ENCODE data around the gene H3-3A.
"Not testable (repeated sequence)": the region's sequence is repeated elsewhere in the genome, so short reads cannot be mapped to it uniquely, and the experiment has no call there.

Gene H3-3A

DNA sequence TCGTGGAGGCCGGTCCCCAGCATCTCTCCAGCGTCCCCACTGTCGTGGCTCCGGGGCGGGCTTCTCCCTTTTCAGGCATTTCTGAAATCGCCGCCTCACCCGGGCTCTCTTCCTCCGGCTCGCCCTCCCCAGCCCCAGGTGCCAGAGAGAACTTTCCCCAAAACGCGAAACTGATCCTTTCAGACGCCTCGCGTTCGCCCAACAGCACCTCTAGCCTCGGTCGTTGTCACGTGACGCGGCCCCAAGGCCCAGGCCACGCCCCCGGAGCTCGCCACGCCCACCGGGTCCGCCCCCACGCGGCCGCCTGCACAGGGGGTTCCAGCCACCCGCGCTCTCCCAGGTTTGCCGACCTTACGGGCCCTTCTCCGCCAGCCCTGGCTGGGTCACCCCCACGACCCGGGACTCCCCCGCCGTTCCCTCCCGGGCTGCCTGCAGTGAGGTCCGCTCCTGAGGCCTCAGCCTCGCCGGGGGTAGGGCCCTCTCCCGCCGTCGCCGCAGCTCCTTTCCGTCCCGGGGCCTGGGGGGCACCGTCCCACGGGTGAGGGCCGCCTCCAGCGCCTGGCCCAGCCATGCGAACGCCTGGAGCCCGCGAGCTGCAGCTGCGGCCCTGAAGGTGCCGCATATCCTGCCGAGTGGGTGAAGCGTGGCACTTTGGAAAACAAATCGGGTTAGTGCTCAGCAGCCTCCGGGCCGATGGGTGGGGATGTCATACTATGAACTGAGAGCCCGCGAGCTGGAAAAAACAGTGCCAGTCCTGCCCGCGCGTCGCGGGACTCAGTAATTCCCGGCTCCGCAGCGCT is 21.0 kb downstream of the H3-3A start:
- H4K5ac ChIP-seq (ENCODE audit: low read length), result no peak overlapping the region
- H2AK5ac ChIP-seq (ENCODE audit: low read length), result no peak overlapping the region
- peak overlapping the region; percentile 29 for H3K4ac ChIP-seq (ENCODE audit: low read depth, low read length)
- peak overlapping the region; percentile 89 for H3K4me2 ChIP-seq (ENCODE audit: low read length)
- H3K79me2 ChIP-seq (ENCODE audit: control insufficient read depth, insufficient read depth, low read length), result no peaks in the 10 kb centered on the region
- WGBS (ENCODE audit: extremely low coverage, insufficient coverage, low lambda C conversion rate), result no CpG with 5 or more reads among the region's 75 CpGs
- H2BK15ac ChIP-seq (replicated peaks; ENCODE audit: low read depth), result no peak overlapping the region
- peak overlapping the region; percentile 66 for H3K23ac ChIP-seq (ENCODE audit: low read length)
- DNase-seq, result peak; percentile 80
- H3K18ac ChIP-seq (ENCODE audit: low read length), result peak overlapping the region; percentile 28
- no peak overlapping the region for H4K8ac ChIP-seq (ENCODE audit: low read depth, low read length)
- peak overlapping the region; percentile 83 for H3K9ac ChIP-seq (ENCODE audit: low read length)
- H3K27me3 ChIP-seq (ENCODE audit: insufficient read depth, low read length, poor library complexity), result no peaks in the 10 kb centered on the region
- no peak overlapping the region for H3K27ac ChIP-seq (ENCODE audit: low read depth, low read length)
- no peak overlapping the region for H2BK5ac ChIP-seq (ENCODE audit: low read length)
- H2BK120ac ChIP-seq (ENCODE audit: low read depth, low read length), result no peak overlapping the region
- H3K56ac ChIP-seq (ENCODE audit: low read length), result peak overlapping the region; percentile 91
- no peaks in the 10 kb centered on the region for H3K79me1 ChIP-seq (ENCODE audit: low read length)
- no peaks in the 10 kb centered on the region for H3K4me1 ChIP-seq (ENCODE audit: control insufficient read depth, low read depth, low read length)
- H3K36me3 ChIP-seq (ENCODE audit: control insufficient read depth, insufficient read depth, low read length), result no peaks in the 10 kb centered on the region
- peak overlapping the region; percentile 59 for H3K4me3 ChIP-seq (ENCODE audit: low read length)

DNA sequence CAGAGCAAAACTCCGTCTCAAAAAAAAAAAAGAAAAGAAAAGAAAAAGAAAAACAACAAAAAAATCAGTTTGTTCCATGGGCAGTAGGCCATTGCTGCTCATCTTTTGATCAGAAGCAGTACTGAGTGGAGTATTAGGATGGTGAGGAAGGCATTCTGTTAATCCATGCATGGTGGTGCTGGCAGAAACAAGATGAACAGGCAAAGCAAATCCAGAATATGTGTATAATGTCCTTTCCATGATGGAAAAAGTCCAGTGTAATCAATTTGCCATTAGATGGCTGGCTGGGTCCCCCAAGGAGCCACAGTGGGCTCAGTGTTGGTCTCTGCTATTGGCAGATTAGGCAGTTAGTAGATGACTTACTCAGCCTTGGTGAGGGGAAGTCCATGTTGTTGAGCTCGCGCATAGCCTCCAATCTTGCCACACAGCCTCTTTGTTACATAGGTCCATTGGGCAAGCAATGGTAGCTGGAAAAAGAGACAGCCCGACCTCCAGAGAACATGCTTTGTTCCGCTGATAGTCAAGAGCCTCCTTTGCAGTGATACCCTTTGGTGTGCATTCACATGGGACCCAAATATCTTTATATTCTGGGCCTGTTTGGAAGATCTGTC is 23.3 kb downstream of the H3-3A start:
- Histone ChIP-seq H4K8ac (ENCODE audit: low read depth, low read length) (no peak overlapping the region), H3K9ac (ENCODE audit: low read length) (no peak overlapping the region), H3K79me2 (ENCODE audit: control insufficient read depth, insufficient read depth, low read length) (no peaks in the 10 kb centered on the region), H3K4me2 (ENCODE audit: low read length) (no peak overlapping the region), H2AK5ac (ENCODE audit: low read length) (no peak overlapping the region), H3K4ac (ENCODE audit: low read depth, low read length) (no peak overlapping the region), H3K4me3 (ENCODE audit: low read length) (no peak overlapping the region), H3K23ac (ENCODE audit: low read length) (no peak overlapping the region), H2BK120ac (ENCODE audit: low read depth, low read length) (no peak overlapping the region), H2BK15ac (replicated peaks; ENCODE audit: low read depth) (no peak overlapping the region), H4K5ac (ENCODE audit: low read length) (no peak overlapping the region), H3K79me1 (ENCODE audit: low read length) (no peaks in the 10 kb centered on the region), H3K36me3 (ENCODE audit: control insufficient read depth, insufficient read depth, low read length) (no peaks in the 10 kb centered on the region), H3K27me3 (ENCODE audit: insufficient read depth, low read length, poor library complexity) (no peaks in the 10 kb centered on the region), H3K18ac (ENCODE audit: low read length) (no peak overlapping the region), H3K56ac (ENCODE audit: low read length) (no peak overlapping the region), H3K27ac (ENCODE audit: low read depth, low read length) (no peak overlapping the region), H3K4me1 (ENCODE audit: control insufficient read depth, low read depth, low read length) (no peaks in the 10 kb centered on the region), H2BK5ac (ENCODE audit: low read length) (no peak overlapping the region)
- no CpG with 5 or more reads among the region's 5 CpGs for WGBS (ENCODE audit: extremely low coverage, insufficient coverage, low lambda C conversion rate)
- DNase-seq, result no peak

GRCh38 chr1:226086776-226087175 is 24.3 kb downstream of the H3-3A start:
- Histone ChIP-seq H2BK5ac (ENCODE audit: low read length) (no peak overlapping the region), H3K4me3 (ENCODE audit: low read length) (no peak overlapping the region), H2AK5ac (ENCODE audit: low read length) (no peak overlapping the region), H3K27ac (ENCODE audit: low read depth, low read length) (no peak overlapping the region), H2BK15ac (replicated peaks; ENCODE audit: low read depth) (no peak overlapping the region), H3K27me3 (ENCODE audit: insufficient read depth, low read length, poor library complexity) (no peaks in the 10 kb centered on the region), H3K23ac (ENCODE audit: low read length) (no peak overlapping the region), H4K5ac (ENCODE audit: low read length) (no peak overlapping the region), H4K8ac (ENCODE audit: low read depth, low read length) (no peak overlapping the region), H3K79me1 (ENCODE audit: low read length) (no peaks in the 10 kb centered on the region), H3K36me3 (ENCODE audit: control insufficient read depth, insufficient read depth, low read length) (no peaks in the 10 kb centered on the region), H3K4me1 (ENCODE audit: control insufficient read depth, low read depth, low read length) (no peaks in the 10 kb centered on the region), H3K9ac (ENCODE audit: low read length) (no peak overlapping the region), H3K18ac (ENCODE audit: low read length) (no peak overlapping the region), H3K4me2 (ENCODE audit: low read length) (no peak overlapping the region), H2BK120ac (ENCODE audit: low read depth, low read length) (no peak overlapping the region), H3K4ac (ENCODE audit: low read depth, low read length) (no peak overlapping the region), H3K56ac (ENCODE audit: low read length) (no peak overlapping the region), H3K79me2 (ENCODE audit: control insufficient read depth, insufficient read depth, low read length) (no peaks in the 10 kb centered on the region)
- DNase-seq, result no peak
- no CpG with 5 or more reads among the region's 17 CpGs for WGBS (ENCODE audit: extremely low coverage, insufficient coverage, low lambda C conversion rate)

GRCh38 chr1:226091461-226091860 is 28.9 kb downstream of the H3-3A start:
- no peak overlapping the region for H2BK15ac ChIP-seq (replicated peaks; ENCODE audit: low read depth)
- H3K79me1 ChIP-seq (ENCODE audit: low read length), result no peaks in the 10 kb centered on the region
- no peak overlapping the region for H3K18ac ChIP-seq (ENCODE audit: low read length)
- no peak overlapping the region for H3K56ac ChIP-seq (ENCODE audit: low read length)
- no peak overlapping the region for H2AK5ac ChIP-seq (ENCODE audit: low read length)
- no CpG with 5 or more reads among the region's 1 CpG for WGBS (ENCODE audit: extremely low coverage, insufficient coverage, low lambda C conversion rate)
- no peak overlapping the region for H3K4me2 ChIP-seq (ENCODE audit: low read length)
- no peak overlapping the region for H3K9ac ChIP-seq (ENCODE audit: low read length)
- H2BK5ac ChIP-seq (ENCODE audit: low read length), result no peak overlapping the region
- H3K79me2 ChIP-seq (ENCODE audit: control insufficient read depth, insufficient read depth, low read length), result no peaks in the 10 kb centered on the region
- no peak overlapping the region for H3K27ac ChIP-seq (ENCODE audit: low read depth, low read length)
- no peaks in the 10 kb centered on the region for H3K4me1 ChIP-seq (ENCODE audit: control insufficient read depth, low read depth, low read length)
- no peaks in the 10 kb centered on the region for H3K36me3 ChIP-seq (ENCODE audit: control insufficient read depth, insufficient read depth, low read length)
- no peak for DNase-seq
- no peak overlapping the region for H4K5ac ChIP-seq (ENCODE audit: low read length)
- H3K4ac ChIP-seq (ENCODE audit: low read depth, low read length), result no peak overlapping the region
- no peak overlapping the region for H4K8ac ChIP-seq (ENCODE audit: low read depth, low read length)
- H3K23ac ChIP-seq (ENCODE audit: low read length), result no peak overlapping the region
- H3K4me3 ChIP-seq (ENCODE audit: low read length), result no peak overlapping the region
- no peaks in the 10 kb centered on the region for H3K27me3 ChIP-seq (ENCODE audit: insufficient read depth, low read length, poor library complexity)
- no peak overlapping the region for H2BK120ac ChIP-seq (ENCODE audit: low read depth, low read length)

DNA sequence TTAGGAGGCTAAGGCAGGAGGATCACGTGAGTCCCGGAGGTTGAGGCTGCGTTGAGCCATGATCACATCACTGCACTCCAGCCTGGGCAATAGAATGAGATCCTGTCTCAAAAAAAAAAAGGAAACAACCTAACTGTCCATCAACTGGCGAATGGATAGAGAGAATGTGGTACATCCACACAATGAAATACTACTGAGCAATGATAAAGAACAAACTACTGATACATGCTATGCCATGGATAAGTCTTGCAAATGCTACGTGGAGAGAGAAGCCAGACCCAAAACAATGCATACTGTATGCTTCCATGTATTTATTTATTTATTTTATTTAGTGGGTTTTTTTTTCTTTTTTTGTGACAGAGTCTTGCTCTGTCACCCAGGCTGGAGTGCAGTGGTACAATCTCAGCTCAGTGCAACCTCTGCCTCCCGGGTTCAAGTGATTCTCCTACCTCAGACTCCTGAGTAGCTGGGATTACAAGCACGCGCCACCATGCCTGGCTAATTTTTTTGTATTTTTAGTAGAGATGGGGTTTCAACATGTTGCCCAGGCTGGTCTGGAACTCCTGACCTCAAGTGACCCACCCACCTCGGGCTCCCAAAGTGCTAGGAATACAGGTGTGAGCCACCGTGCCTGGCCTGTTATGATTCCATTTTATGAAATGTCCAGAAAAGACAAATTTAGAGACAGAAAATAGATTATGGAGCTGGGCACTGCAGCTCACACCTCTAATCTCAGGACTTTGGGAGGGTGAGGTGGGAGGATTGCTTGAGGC is 29.7 kb downstream of the H3-3A start:
- not testable (repeated sequence) for H3K36me3 ChIP-seq (ENCODE audit: control insufficient read depth, insufficient read depth, low read length); H3K23ac ChIP-seq (ENCODE audit: low read length); H3K27me3 ChIP-seq (ENCODE audit: insufficient read depth, low read length, poor library complexity); H2BK120ac ChIP-seq (ENCODE audit: low read depth, low read length); H3K56ac ChIP-seq (ENCODE audit: low read length); H3K79me1 ChIP-seq (ENCODE audit: low read length); H2AK5ac ChIP-seq (ENCODE audit: low read length); H4K8ac ChIP-seq (ENCODE audit: low read depth, low read length); H3K79me2 ChIP-seq (ENCODE audit: control insufficient read depth, insufficient read depth, low read length); H3K4ac ChIP-seq (ENCODE audit: low read depth, low read length); H3K4me2 ChIP-seq (ENCODE audit: low read length); H2BK5ac ChIP-seq (ENCODE audit: low read length); H4K5ac ChIP-seq (ENCODE audit: low read length); H3K18ac ChIP-seq (ENCODE audit: low read length); H3K4me1 ChIP-seq (ENCODE audit: control insufficient read depth, low read depth, low read length); DNase-seq; H3K4me3 ChIP-seq (ENCODE audit: low read length); H2BK15ac ChIP-seq (replicated peaks; ENCODE audit: low read depth); H3K27ac ChIP-seq (ENCODE audit: low read depth, low read length); H3K9ac ChIP-seq (ENCODE audit: low read length)
- WGBS (ENCODE audit: extremely low coverage, insufficient coverage, low lambda C conversion rate), result no CpG with 5 or more reads among the region's 10 CpGs

Data from mesendoderm (in vitro differentiated cells).